SH-SY5Y (cell line): ENCODE data around the gene GTSF1L.

Experiments
- GATA2 ChIP-seq: IDR thresholded peaks from 2 replicates; pipeline ENCODE4 v1.6.1; 2011; ENCODE audit warnings: mild to moderate bottlenecking, low read depth, low read length
- GATA3 ChIP-seq: IDR thresholded peaks from 2 replicates; pipeline ENCODE4 v1.6.1; 2011; ENCODE audit warnings: low read depth, mild to moderate bottlenecking, low read length, moderate library complexity

DNA sequence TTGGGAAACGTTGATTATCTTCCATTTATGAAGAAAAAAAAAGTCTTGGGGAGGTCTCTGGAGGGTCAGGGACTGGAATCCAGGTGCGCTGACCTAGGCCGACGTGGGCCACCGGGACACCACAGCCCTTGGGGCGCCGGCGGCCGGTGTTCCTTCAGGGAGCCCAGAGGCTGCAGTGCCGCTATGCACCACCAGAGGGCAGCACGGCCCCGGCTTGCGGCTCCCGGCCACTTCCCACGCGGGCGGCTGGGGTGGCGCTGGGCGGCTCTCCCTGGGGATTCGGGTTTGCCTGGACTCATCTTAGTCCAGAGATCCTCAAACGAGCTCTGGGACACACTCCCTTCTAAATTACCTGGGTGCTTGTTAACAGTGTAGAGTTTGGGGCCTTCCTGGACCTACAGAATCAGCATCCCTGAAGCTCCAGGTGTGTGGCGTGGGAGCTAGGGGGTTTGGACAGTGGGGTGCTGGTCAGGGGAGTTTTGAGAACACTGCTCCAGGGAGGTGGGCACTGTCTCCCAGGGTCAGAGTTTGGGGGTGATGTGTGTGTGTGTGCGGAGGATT is 23.0 kb upstream of the GTSF1L start:
- TF ChIP-seq GATA2 (no peak), GATA3 (no peak)
